Fibroblast of pulmonary artery (primary cell): Measurements from ENCODE around the gene RAPSN.
A peak's percentile ranks its signal among the peaks of the same experiment; 100 is the strongest.

Experiments used
- DNase-seq: peaks from one replicate; pipeline ENCODE4 v3.0.0-alpha.2; 2010; ENCODE audit warnings: low read depth
- H3K4me3 ChIP-seq: replicated peaks from 2 replicates; pipeline ENCODE4 v1.5.1; 2011; ENCODE audit warnings: low read depth, mild to moderate bottlenecking, control low read depth, low read length, moderate library complexity
- CTCF ChIP-seq: IDR thresholded peaks from 2 replicates; pipeline ENCODE4 v1.5.1; 2011; ENCODE audit warnings: mild to moderate bottlenecking, control low read depth, low read length, inconsistent platforms; ENCODE audit errors: missing control alignments

RAPSN gene

GRCh38 chr11:47395223-47396048 is 53.5 kb downstream of the RAPSN start:
- TF ChIP-seq CTCF = no peak
- no peak for DNase-seq
- no peak overlapping the region for H3K4me3 ChIP-seq

GRCh38 chr11:47394322-47395222 is 54.4 kb downstream of the RAPSN start:
- TF ChIP-seq CTCF = no peak
- DNase-seq = peak; percentile 73
- no peak overlapping the region for H3K4me3 ChIP-seq

GRCh38 chr11:47394050-47394321 is 55.0 kb downstream of the RAPSN start:
- no peak for DNase-seq
- H3K4me3 ChIP-seq = no peak overlapping the region
- no peak for TF ChIP-seq CTCF

- no peak for TF ChIP-seq CTCF
- H3K4me3 ChIP-seq = no peak overlapping the region
- DNase-seq = peak; percentile 37
These were observed 55.5 kb downstream of the RAPSN start for GRCh38 chr11:47393163-47394049.

GRCh38 chr11:47392546-47393162 is 56.3 kb downstream of the RAPSN start:
- DNase-seq = no peak
- no peak for TF ChIP-seq CTCF
- no peak overlapping the region for H3K4me3 ChIP-seq

- no peak for TF ChIP-seq CTCF
- DNase-seq = no peak
- H3K4me3 ChIP-seq = no peak overlapping the region
These were observed 57.1 kb downstream of the RAPSN start for GRCh38 chr11:47391711-47392432.
